ENCODE measurements around the gene ARFGEF2.

- TF ChIP-seq CTCF (conservative IDR thresholded peaks at IDR 0.05; ENCODE audit: low read depth, low read length) (no peak), ELK1 (IDR thresholded peaks at IDR 0.05; ENCODE audit: borderline replicate concordance, low read depth, low read length) (no peak), MAZ (IDR thresholded peaks at IDR 0.05; ENCODE audit: borderline replicate concordance, low read depth, low read length) (peak; percentile 57; the same call in 1 of the 2 replicates), MAFK (IDR thresholded peaks at IDR 0.05; ENCODE audit: low read depth, low read length) (no peak), POLR2A (IDR thresholded peaks at IDR 0.05; ENCODE audit: low read depth, low read length) (peak; percentile 66), BHLHE40 (IDR thresholded peaks at IDR 0.05; ENCODE audit: low read depth, low read length) (no peak; the same call in 1 of the 2 replicates), CEBPB (IDR thresholded peaks at IDR 0.05; ENCODE audit: low read depth, low read length) (no peak), RAD21 (IDR thresholded peaks at IDR 0.05; ENCODE audit: low read length) (no peak)
Measured at GRCh38 chr20:49046087-49046900, 124.8 kb downstream of the ARFGEF2 start, which contains the start of gene CSE1L.

All from IMR-90 (cell line).